NCI-H460 (cell line): Measurements from ENCODE around the gene HYKK. TPM values are rescaled to one million over a fixed set of nuclear protein-coding genes. Genes with fewer than 3 reads are reported as not detected.
"Not testable (repeated sequence)": the region's sequence is repeated elsewhere in the genome, so short reads cannot be mapped to it uniquely, and the experiment has no call there.

ENCODE experiments used
- DNase-seq: peaks from one replicate; pipeline ENCODE4 v3.0.0-alpha.2; 2016; ENCODE audit warnings: low read depth; ENCODE audit errors: extremely low read depth
- total RNA-seq: library from RNA; depleted of rRNA; stranded (reverse); fragments of >200 nt; shearing (Covaris generic); gene quantifications from 2 replicates; pipeline ENCODE4 v1.2.3, GENCODE V29; 2014

HYKK gene
- total RNA-seq, 1 experiment from 2014 or later, result 6.9 TPM

GRCh38 chr15:78540141-78540870 is 32.9 kb downstream of the HYKK start, which contains the start of gene PSMA4:
Gene PSMA4 (plus strand): TSS chr15:78540444. CDS start chr15:78541928, 1,484 bp downstream.
- DNase-seq, result peak; percentile 80

DNA sequence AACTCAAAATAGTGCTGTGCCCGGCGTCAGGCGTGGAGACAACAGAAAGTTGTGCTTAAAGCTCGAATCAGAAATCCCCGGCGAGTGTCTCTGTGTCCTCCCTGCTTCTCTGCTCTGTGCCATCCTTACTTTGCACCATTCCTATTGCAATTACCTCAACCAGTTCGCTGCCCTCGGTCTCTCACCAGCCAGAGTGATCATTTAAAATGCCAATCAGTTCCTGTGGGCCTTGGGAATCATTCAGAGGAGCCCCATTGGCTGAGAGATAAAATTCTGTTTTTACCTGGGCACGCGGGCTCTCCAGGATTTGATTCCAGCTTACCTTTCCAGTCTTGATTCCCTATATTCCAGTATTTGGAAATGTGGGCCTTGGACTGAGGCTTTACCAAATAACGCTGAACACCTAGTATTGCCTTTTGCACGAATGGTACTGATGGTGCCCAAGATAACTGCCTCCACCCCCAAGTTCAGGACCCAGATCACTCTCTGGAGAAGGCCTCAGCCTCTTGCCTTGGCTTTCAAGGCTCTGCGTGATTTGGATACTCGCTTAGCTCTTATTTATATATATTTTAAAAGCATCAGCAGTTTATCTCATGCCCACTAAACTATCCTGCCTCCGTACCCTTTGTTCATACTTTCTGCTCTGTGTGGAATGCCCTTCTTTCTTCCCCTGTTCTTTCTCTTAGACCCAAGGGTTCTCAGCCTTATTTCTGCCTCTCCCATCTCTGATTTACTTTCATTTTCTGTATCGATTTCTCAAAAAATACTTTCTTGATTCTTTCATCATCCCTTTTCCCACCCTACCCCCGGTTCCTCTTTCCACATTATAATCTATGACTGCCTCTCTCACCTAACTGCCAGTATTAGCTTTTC is 33.7 kb downstream of the HYKK start:
- no peak for DNase-seq

DNA sequence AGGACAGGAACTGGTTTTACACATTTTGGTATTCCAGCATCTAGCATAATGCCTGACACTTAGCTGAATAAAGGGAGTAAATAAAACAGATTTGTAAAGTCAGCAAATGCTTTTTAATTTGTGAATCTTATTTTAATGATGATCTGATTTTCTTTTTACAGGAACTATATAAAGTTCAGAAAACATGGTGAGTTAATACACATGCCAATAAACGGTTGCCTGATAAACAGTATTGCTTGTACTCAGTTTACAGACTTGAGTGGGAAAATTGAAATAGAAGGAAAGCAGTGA is 34.3 kb downstream of the HYKK start:
- DNase-seq, result no peak

DNA sequence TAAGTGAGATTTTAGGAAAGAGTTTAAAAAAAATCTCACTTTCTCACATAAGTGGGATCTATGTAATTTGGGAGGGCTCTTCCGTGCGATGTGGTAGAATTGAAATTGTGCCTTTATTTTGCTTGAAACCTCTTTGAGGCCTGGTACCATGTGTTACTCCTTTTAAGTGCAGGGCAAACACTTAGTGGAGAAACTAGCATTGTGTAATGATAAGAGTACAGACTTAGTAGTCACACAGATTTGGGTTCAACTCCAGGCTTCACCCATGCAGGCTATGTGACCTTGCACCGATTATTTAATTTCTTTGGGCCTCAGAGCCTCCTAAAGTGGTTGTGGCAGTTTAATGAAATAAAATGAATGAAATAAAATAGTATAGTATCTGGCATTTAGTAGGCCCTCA is 35.3 kb downstream of the HYKK start:
- DNase-seq, result no peak

GRCh38 chr15:78550194-78550593 is 42.8 kb downstream of the HYKK start:
- no peak for DNase-seq

- DNase-seq, result no peak
Measured at GRCh38 chr15:78550815-78551214, 43.4 kb downstream of the HYKK start.

GRCh38 chr15:78551902-78552301 is 44.5 kb downstream of the HYKK start:
- DNase-seq, result no peak

DNA sequence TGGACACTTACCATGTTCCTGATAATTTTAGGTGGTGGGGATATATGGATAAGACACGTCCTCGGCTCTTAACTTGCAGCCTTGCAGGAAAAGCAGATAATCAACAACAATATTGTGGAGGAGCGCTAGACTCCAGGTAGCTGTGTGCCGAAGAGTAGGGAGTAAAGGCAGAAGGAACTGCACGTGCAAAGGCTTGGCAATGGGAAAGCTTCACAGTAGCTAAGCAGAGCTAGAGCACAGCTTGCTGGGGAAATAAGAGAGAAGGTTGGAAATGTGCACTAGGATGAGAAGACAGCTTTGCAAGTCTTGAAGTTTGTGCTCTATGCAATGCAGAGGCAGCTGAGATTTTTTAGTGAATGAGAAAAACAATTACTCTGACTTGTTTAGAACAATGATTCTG is 45.2 kb downstream of the HYKK start:
- DNase-seq, result no peak

DNA sequence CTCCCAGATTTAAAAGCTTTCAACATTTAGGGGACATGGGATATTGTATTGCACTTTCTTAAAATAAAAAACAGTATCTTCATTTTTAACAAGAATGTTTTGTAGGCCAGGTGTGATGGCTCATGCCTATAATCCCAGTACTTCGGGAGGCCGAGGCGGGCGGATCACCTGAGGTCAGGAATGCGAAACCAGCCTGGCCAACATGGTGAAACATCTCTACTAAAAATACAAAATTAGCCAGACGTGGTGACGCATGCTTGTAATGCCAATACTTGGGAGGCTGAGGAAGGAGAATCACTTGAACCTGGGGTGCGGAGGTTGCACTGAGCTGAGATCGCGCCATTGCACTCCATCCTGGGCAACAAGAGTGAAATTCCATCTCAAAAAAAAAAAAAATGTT is 52.8 kb downstream of the HYKK start:
- not testable (repeated sequence) for DNase-seq

DNA sequence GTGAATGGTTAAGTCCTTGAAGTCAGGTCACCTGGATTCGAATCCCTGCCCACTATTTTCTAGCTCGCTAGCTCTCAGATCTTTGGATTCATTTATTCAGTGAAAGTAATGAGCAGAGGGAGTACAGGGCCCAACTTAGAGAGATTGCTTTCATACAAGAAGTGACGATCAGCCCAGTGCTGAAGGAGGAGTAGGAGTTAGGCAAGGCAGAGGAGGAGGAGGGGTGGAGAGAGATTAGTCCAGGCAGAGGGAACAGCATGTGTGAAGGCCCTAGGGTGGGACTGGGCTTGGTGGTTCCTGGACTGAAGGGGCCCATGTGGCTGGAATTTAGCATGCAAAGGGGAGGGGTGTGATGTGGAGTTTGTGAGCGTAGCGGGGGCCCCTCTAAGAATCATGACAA is 54.1 kb downstream of the HYKK start:
- DNase-seq, result no peak

- no peak for DNase-seq
Measured at GRCh38 chr15:78563092-78563491, 55.7 kb downstream of the HYKK start.

DNA sequence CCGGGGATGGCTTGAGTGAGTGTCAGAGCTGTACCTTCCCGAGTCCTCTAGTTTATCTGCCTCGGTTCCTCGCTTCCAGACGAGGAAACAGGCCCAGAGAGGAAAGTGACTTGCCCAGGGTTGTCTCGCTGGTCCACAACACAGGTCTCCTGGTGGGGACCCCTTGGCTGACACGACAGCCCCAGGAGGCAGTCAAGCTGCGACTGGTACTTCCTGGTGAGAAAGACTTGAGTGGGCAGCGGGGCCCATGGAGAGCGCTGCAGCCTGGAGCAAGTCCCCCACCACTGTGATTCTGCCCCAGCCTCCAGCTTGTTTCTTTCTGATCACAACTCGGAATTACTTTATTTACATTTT is 57.3 kb downstream of the HYKK start:
- DNase-seq, result no peak

DNA sequence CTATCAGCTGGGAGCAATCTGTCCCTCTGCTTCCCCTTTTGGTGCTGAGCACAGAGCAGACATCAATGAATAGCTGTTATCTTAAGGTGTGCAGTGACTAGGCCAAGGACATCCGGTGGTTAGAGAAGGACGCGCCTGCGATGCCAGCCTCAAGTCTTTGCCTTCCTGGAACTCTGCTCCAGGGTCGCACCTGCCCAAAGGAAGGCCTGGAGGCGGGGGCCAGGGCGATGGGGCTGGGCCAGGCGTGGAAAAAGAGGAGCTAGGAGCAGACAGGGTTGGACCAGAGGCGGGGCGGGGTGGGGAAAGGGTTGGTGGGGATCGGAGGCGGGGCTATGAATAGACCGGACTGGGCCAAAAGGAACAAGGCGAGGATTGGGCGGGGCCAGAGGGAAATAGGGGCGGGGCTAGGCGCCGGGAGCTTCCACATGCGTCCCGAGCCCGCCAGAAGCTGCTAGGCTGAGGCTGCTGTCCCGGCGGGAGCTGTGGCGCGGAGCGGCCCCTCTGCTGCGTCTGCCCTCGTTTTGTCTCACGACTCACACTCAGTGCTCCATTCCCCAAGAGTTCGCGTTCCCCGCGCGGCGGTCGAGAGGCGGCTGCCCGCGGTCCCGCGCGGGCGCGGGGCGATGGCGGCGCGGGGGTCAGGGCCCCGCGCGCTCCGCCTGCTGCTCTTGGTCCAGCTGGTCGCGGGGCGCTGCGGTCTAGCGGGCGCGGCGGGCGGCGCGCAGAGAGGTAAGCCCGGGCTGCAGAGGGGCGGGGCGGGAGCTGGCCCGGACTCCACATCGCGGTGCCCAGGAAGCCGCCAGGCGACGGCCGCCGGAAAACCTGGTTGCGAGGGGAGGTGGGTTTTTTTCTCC is 57.9 kb downstream of the HYKK start, which contains the start of gene CHRNA5:
TSS of gene CHRNA5 (plus strand) at position 424 of the 854 bp plus-strand sequence. CDS start at position 624, 200 bp downstream.
- DNase-seq, result peak; percentile 90

GRCh38 chr15:78565951-78566774 is 58.8 kb downstream of the HYKK start:
- DNase-seq, result peak; percentile 22

DNA sequence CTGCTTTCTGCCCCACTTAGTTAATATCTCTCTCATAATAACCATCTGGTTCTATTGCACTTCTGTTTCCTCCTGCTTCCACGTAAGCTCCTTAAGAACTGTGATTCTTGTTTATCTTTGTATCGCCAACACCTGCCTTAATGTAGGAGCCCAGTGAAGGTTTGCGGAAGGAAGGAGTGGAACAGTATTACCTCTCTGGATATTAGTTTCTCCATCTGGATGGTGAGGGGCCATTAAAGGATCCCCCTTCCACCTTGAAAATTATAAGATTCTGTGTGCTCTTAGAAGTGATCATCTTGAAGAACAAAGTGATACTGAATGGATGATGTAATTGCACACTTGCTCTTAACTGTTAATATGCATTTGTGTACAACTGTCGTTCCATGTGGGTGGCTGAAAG is 60.2 kb downstream of the HYKK start:
- no peak for DNase-seq

DNA sequence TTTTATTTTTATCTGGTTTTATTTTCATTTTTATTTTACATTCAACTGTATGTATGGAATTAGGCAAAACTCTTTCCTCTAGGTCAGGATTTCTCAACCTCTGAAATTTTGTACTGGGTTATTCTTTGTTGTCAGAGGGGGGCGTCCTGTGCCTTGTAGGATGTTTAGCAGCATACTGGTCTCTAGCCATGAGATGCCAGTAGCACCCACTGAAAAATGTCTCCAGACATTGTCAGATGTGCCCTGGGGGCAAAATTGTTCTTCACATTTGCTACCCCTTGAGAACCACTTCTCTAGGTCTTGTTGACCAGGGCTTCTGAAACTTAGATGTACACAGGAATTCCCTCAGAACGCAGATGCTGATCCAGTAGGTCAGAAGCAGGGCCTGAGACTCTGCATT is 63.3 kb downstream of the HYKK start:
- no peak for DNase-seq

- no peak for DNase-seq
Measured at GRCh38 chr15:78571382-78571781, 64.0 kb downstream of the HYKK start.

- no peak for DNase-seq
Measured at GRCh38 chr15:78573416-78573815, 66.0 kb downstream of the HYKK start.

DNA sequence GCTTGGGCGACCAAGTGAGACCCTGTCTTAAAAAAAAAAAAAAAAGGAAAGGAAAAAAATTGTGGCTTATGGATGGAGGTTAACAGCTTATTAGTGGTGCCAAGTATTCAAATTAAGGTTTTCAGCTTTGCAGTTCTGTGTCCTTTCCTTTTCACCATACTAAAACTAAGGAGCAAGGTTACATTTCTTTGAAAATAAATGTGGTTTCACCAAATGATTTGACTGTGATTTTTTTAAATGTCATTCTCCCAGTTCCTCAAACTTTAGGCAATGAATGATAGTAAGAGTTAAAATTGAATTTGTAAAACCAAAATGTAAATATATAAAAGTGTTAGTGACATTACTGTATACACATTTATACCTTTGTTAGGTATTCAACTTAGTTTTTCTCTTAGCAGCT is 67.6 kb downstream of the HYKK start:
- DNase-seq, result no peak
